Measurements from ENCODE around the gene ENOSF1.
A peak's percentile ranks its signal among the peaks of the same experiment; 100 is the strongest.

Gene ENOSF1

GRCh38 chr18:649341-649740 is 63.1 kb downstream of the ENOSF1 start:
- no peak overlapping the region for H3K27ac Mint-ChIP-seq
- no peak overlapping the region for H3K4me3 Mint-ChIP-seq
- H3K36me3 Mint-ChIP-seq, result no peaks in the 10 kb centered on the region
- ATAC-seq, result no peak
- DNase-seq (ENCODE audit: low spot score in 2 of 2), result no peak
- no peaks in the 10 kb centered on the region for H3K9me3 Mint-ChIP-seq
- peaks cover 12% of the 10 kb centered on the region for H3K4me1 Mint-ChIP-seq

GRCh38 chr18:647304-647703 is 65.1 kb downstream of the ENOSF1 start:
- no peaks in the 10 kb centered on the region for H3K36me3 Mint-ChIP-seq
- H3K4me3 Mint-ChIP-seq, result no peak overlapping the region
- DNase-seq (ENCODE audit: low spot score in 2 of 2), result peak in 1 of 2 donors; percentile 40
- H3K4me1 Mint-ChIP-seq, result peaks cover 12% of the 10 kb centered on the region
- ATAC-seq, result no peak
- no peak overlapping the region for H3K27ac Mint-ChIP-seq
- no peaks in the 10 kb centered on the region for H3K9me3 Mint-ChIP-seq

GRCh38 chr18:644395-645004 is 67.9 kb downstream of the ENOSF1 start:
- Mint-ChIP-seq H3K9me3 (no peaks in the 10 kb centered on the region), H3K4me1 (peaks cover 5% of the 10 kb centered on the region), H3K4me3 (no peak overlapping the region), H3K36me3 (no peaks in the 10 kb centered on the region), H3K27ac (no peak overlapping the region)
- DNase-seq (ENCODE audit: low spot score in 2 of 2), result no peak
- peak; percentile 97 for ATAC-seq

GRCh38 chr18:641224-641623 is 71.2 kb downstream of the ENOSF1 start:
- no peaks in the 10 kb centered on the region for H3K9me3 Mint-ChIP-seq
- H3K36me3 Mint-ChIP-seq, result no peaks in the 10 kb centered on the region
- H3K4me1 Mint-ChIP-seq, result peaks cover 5% of the 10 kb centered on the region
- H3K27ac Mint-ChIP-seq, result no peak overlapping the region
- no peak for DNase-seq (ENCODE audit: low spot score in 2 of 2)
- no peak for ATAC-seq
- no peak overlapping the region for H3K4me3 Mint-ChIP-seq

- H3K4me3 Mint-ChIP-seq, result no peak overlapping the region
Measured at GRCh38 chr18:635171-635570, 77.3 kb downstream of the ENOSF1 start.

GRCh38 chr18:634551-635045 is 77.8 kb downstream of the ENOSF1 start:
- no peak overlapping the region for H3K27ac Mint-ChIP-seq
- no peaks in the 10 kb centered on the region for H3K9me3 Mint-ChIP-seq
- H3K4me1 Mint-ChIP-seq, result peaks cover 2% of the 10 kb centered on the region
- H3K4me3 Mint-ChIP-seq, result no peak overlapping the region
- H3K36me3 Mint-ChIP-seq, result no peaks in the 10 kb centered on the region
- ATAC-seq (no peak), DNase-seq (ENCODE audit: low spot score in 2 of 2) (no peak)

More at GRCh38 chr18:635171-635570, 77.3 kb downstream of the ENOSF1 start:
- Mint-ChIP-seq H3K27ac (no peak overlapping the region), H3K9me3 (no peaks in the 10 kb centered on the region), H3K4me1 (no peaks in the 10 kb centered on the region), H3K36me3 (no peaks in the 10 kb centered on the region)
- ATAC-seq (no peak), DNase-seq (ENCODE audit: low spot score in 2 of 2) (no peak)

GRCh38 chr18:631560-631959 is 80.9 kb downstream of the ENOSF1 start:
- H3K36me3 Mint-ChIP-seq, result no peaks in the 10 kb centered on the region
- no peak overlapping the region for H3K27ac Mint-ChIP-seq
- H3K9me3 Mint-ChIP-seq, result no peaks in the 10 kb centered on the region
- DNase-seq (ENCODE audit: low spot score in 2 of 2) (no peak), ATAC-seq (peak; percentile 24)
- peaks cover 8% of the 10 kb centered on the region for H3K4me1 Mint-ChIP-seq
- H3K4me3 Mint-ChIP-seq, result no peak overlapping the region

- Mint-ChIP-seq H3K4me3 (no peak overlapping the region), H3K27ac (no peak overlapping the region)
Measured at GRCh38 chr18:629269-630150, 82.9 kb downstream of the ENOSF1 start.

GRCh38 chr18:627231-627630 is 85.2 kb downstream of the ENOSF1 start:
- no peak for DNase-seq (ENCODE audit: low spot score in 2 of 2)
- Mint-ChIP-seq H3K27ac (no peak overlapping the region), H3K4me1 (peaks cover 8% of the 10 kb centered on the region), H3K36me3 (no peaks in the 10 kb centered on the region), H3K9me3 (no peaks in the 10 kb centered on the region), H3K4me3 (no peak overlapping the region)
- no peak for ATAC-seq

More at GRCh38 chr18:629269-630150, 82.9 kb downstream of the ENOSF1 start:
- no peak for DNase-seq (ENCODE audit: low spot score in 2 of 2)
- ATAC-seq, result peak; percentile 94
- Mint-ChIP-seq H3K4me1 (peaks cover 8% of the 10 kb centered on the region), H3K9me3 (no peaks in the 10 kb centered on the region), H3K36me3 (no peaks in the 10 kb centered on the region)

- no peaks in the 10 kb centered on the region for H3K4me1 Mint-ChIP-seq
- ATAC-seq (peak; percentile 85), DNase-seq (ENCODE audit: low spot score in 2 of 2) (peak; percentile 42 to 70)
- no peaks in the 10 kb centered on the region for H3K36me3 Mint-ChIP-seq
- no peak overlapping the region for H3K4me3 Mint-ChIP-seq
- no peaks in the 10 kb centered on the region for H3K9me3 Mint-ChIP-seq
- no peak overlapping the region for H3K27ac Mint-ChIP-seq
Measured at GRCh38 chr18:623761-624620, 88.4 kb downstream of the ENOSF1 start.

- no peaks in the 10 kb centered on the region for H3K9me3 Mint-ChIP-seq
- H3K4me3 Mint-ChIP-seq, result no peak overlapping the region
- no peak for DNase-seq (ENCODE audit: low spot score in 2 of 2)
- ATAC-seq, result no peak
- H3K27ac Mint-ChIP-seq, result no peak overlapping the region
- no peaks in the 10 kb centered on the region for H3K4me1 Mint-ChIP-seq
- H3K36me3 Mint-ChIP-seq, result no peaks in the 10 kb centered on the region
Measured at GRCh38 chr18:622289-622688, 90.1 kb downstream of the ENOSF1 start.

- Mint-ChIP-seq H3K4me1 (no peaks in the 10 kb centered on the region), H3K9me3 (no peaks in the 10 kb centered on the region), H3K36me3 (no peaks in the 10 kb centered on the region), H3K4me3 (no peak overlapping the region), H3K27ac (no peak overlapping the region)
- ATAC-seq, result no peak
- no peak for DNase-seq (ENCODE audit: low spot score in 2 of 2)
Measured at GRCh38 chr18:621291-622043, 91.0 kb downstream of the ENOSF1 start.
